ENCODE measurements around the gene LRRK1. TPM values are rescaled to one million over a fixed set of nuclear protein-coding genes. Genes with fewer than 3 reads are reported as not detected.

Gene LRRK1
- total RNA-seq, 1 donor from 2014 or later: 4.8 TPM

DNA sequence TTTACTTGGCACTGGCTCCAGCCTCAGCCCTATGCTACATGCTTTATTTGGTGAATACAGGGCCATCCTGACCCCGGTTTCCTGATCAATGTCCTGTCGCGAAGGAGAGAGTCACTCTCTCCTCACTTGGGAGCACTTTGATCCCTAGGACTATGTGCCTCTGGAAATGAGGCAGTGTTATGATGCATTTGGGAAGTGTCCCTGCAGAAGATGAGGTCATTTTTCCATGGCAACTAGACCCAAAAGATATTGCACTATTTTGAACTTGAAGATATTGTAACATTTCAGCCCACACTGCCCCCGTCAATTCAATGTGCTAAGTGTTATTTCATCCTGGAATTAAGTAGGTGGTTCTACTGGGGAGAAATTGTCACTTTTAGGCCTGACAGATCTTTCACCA is 68.0 kb downstream of the LRRK1 start:
- Mint-ChIP-seq H3K27ac (ENCODE audit: unreplicated experiment) (no peak overlapping the region), H3K9me3 (ENCODE audit: unreplicated experiment) (no peaks in the 10 kb centered on the region), H3K27me3 (ENCODE audit: unreplicated experiment) (peaks cover 6% of the 10 kb centered on the region), H3K4me1 (ENCODE audit: unreplicated experiment) (peaks cover 10% of the 10 kb centered on the region), H3K4me3 (ENCODE audit: unreplicated experiment) (no peak overlapping the region), H3K36me3 (ENCODE audit: low read depth, unreplicated experiment) (no peaks in the 10 kb centered on the region)
- DNase-seq (ENCODE audit: low spot score): no peak
- TF ChIP-seq, protein P1, sequence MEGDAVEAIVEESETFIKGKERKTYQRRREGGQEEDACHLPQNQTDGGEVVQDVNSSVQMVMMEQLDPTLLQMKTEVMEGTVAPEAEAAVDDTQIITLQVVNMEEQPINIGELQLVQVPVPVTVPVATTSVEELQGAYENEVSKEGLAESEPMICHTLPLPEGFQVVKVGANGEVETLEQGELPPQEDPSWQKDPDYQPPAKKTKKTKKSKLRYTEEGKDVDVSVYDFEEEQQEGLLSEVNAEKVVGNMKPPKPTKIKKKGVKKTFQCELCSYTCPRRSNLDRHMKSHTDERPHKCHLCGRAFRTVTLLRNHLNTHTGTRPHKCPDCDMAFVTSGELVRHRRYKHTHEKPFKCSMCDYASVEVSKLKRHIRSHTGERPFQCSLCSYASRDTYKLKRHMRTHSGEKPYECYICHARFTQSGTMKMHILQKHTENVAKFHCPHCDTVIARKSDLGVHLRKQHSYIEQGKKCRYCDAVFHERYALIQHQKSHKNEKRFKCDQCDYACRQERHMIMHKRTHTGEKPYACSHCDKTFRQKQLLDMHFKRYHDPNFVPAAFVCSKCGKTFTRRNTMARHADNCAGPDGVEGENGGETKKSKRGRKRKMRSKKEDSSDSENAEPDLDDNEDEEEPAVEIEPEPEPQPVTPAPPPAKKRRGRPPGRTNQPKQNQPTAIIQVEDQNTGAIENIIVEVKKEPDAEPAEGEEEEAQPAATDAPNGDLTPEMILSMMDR (IDR thresholded peaks at IDR 0.05; ENCODE audit: unreplicated experiment): no peak

DNA sequence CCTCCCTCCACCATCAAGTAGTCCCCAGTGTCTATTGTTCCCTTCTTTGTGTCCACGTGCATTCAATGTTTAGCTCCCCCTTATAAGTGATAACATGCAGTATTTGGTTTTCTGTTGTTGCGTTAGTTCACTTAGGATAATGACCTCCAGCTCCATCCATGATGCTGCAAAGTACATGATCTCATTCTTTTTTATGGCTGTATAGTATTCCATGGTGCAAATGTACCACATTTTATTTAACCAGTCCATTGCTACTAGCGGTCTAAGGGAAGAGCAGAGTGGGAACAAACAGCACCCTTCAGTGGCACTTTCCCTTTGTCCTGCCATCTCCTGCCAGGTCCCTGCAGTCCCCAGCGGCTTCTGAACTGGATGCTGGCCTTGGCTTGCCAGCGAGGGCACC is 69.1 kb downstream of the LRRK1 start:
- peaks cover 10% of the 10 kb centered on the region for H3K4me1 Mint-ChIP-seq (ENCODE audit: unreplicated experiment)
- TF ChIP-seq, protein P1 (IDR thresholded peaks at IDR 0.05; ENCODE audit: unreplicated experiment): no peak

DNA sequence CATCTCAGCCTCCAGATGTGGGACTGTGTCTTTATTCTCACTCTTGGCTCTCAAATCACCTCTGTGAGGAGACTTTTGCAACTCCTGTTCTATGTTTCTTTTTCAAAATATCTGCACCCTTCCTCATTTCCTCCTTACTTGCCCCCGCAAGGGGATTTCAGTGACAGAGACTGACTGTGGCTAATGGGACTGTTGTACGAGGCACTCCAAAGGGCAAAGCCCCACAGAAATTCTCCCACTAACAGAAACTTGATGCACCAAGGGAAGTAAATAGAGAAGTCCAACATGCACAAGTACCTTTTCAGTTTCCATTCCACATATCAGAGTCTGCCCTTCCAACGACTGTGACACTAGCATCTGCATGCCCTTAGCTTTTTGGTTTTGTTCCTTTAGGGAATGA is 69.7 kb downstream of the LRRK1 start:
- peaks cover 6% of the 10 kb centered on the region for H3K27me3 Mint-ChIP-seq (ENCODE audit: unreplicated experiment)
- H3K36me3 Mint-ChIP-seq (ENCODE audit: low read depth, unreplicated experiment): no peaks in the 10 kb centered on the region
- no peak overlapping the region for H3K4me3 Mint-ChIP-seq (ENCODE audit: unreplicated experiment)
- TF ChIP-seq, protein P1 (IDR thresholded peaks at IDR 0.05; ENCODE audit: unreplicated experiment): no peak
- DNase-seq (ENCODE audit: low spot score): no peak
- H3K9me3 Mint-ChIP-seq (ENCODE audit: unreplicated experiment): no peaks in the 10 kb centered on the region
- H3K4me1 Mint-ChIP-seq (ENCODE audit: unreplicated experiment): peaks cover 10% of the 10 kb centered on the region
- H3K27ac Mint-ChIP-seq (ENCODE audit: unreplicated experiment): no peak overlapping the region

More for the DNA sequence above, 69.1 kb downstream of the LRRK1 start:
- Mint-ChIP-seq H3K27me3 (ENCODE audit: unreplicated experiment) (peaks cover 6% of the 10 kb centered on the region), H3K27ac (ENCODE audit: unreplicated experiment) (no peak overlapping the region), H3K9me3 (ENCODE audit: unreplicated experiment) (no peaks in the 10 kb centered on the region), H3K36me3 (ENCODE audit: low read depth, unreplicated experiment) (no peaks in the 10 kb centered on the region), H3K4me3 (ENCODE audit: unreplicated experiment) (no peak overlapping the region)
- no peak for DNase-seq (ENCODE audit: low spot score)

DNA sequence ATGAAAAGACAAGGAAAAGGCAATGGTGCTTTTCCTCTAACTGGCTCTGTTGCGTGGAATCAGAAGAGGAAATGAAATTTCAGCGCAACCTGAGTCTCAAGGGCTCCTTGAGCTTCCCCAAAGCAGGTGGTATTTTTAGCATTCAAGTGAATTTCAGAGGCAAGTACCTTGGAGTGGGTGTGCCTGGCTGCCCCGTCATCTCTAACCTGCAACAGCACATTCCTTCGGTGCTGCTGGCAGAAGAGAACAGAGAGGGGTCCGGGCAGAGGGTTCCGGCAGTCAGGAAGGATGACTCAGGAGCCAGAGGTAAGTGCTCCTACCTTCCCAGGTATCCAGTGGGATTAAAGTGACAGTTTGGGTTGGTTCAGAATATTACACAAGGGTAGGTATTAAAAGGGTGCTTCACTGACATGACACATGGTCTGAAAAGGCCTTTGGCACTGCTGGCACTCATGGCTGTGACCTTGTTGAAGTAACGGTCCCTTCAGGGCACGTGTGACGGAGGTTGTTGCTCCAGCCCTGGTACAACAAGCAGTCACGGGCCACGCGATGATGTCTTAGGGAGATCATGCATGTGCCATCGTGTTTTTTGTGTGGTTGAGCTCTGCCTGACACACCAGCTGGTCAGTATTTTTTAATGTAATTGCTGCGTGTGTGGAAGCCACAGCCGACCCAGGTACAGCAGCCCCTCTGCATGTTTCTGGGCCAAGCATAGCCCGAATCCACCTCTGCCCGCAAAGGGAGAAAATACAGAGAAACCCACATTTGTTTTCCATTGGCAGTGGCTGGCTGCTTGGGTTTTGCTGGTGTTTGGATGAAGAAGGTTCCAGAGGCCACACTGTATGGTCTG is 75.7 kb downstream of the LRRK1 start:
- TF ChIP-seq, protein P1 (IDR thresholded peaks at IDR 0.05; ENCODE audit: unreplicated experiment): no peak
- DNase-seq (ENCODE audit: low spot score): no peak
- Mint-ChIP-seq H3K4me1 (ENCODE audit: unreplicated experiment) (no peaks in the 10 kb centered on the region), H3K9me3 (ENCODE audit: unreplicated experiment) (no peaks in the 10 kb centered on the region), H3K27me3 (ENCODE audit: unreplicated experiment) (peaks cover 2% of the 10 kb centered on the region), H3K36me3 (ENCODE audit: low read depth, unreplicated experiment) (no peaks in the 10 kb centered on the region), H3K4me3 (ENCODE audit: unreplicated experiment) (no peak overlapping the region), H3K27ac (ENCODE audit: unreplicated experiment) (no peak overlapping the region)

All from endothelial cell (in vitro differentiated cells).